Measurements from ENCODE around the gene SEC24D.

SEC24D gene

GRCh38 chr4:118754890-118755289 lies 81.0 kb downstream of the SEC24D start:
- no peaks in the 10 kb centered on the region for H3K4me1 ChIP-seq (ENCODE audit: insufficient read depth, low read length, poor library complexity, severe bottlenecking)

GRCh38 chr4:118753685-118754084 lies 82.2 kb downstream of the SEC24D start:
- Histone ChIP-seq H3K9ac (ENCODE audit: low read depth, low read length, poor library complexity, severe bottlenecking) (no peak overlapping the region), H3K36me3 (ENCODE audit: insufficient read depth, low read length) (peaks cover 47% of the 10 kb centered on the region; the same call in 1 of the 2 replicates), H3K4me2 (ENCODE audit: low read depth, low read length, poor library complexity, severe bottlenecking) (no peak overlapping the region)

More at GRCh38 chr4:118754890-118755289, 81.0 kb downstream of the SEC24D start:
- Histone ChIP-seq H3K4me2 (ENCODE audit: low read depth, low read length, poor library complexity, severe bottlenecking) (no peak overlapping the region), H3K27me3 (ENCODE audit: insufficient read depth, low read length, poor library complexity, severe bottlenecking) (no peaks in the 10 kb centered on the region), H3K4me3 (ENCODE audit: low read length, poor library complexity, severe bottlenecking) (no peak overlapping the region), H3K9me2 (replicated peaks; ENCODE audit: low read depth, low read length) (no peaks in the 10 kb centered on the region), H3K9me3 (ENCODE audit: insufficient read depth, low read depth, low read length) (no peaks in the 10 kb centered on the region), H2AFZ (ENCODE audit: low read length) (no peak overlapping the region), H3F3A (ENCODE audit: low read depth) (no peaks in the 10 kb centered on the region), H3K36me3 (ENCODE audit: insufficient read depth, low read length) (peaks cover 47% of the 10 kb centered on the region; the same call in 1 of the 2 replicates), H4K20me1 (ENCODE audit: insufficient read depth, low read length, poor library complexity, severe bottlenecking) (no peaks in the 10 kb centered on the region), H3K9ac (ENCODE audit: low read depth, low read length, poor library complexity, severe bottlenecking) (no peak overlapping the region), H3K79me2 (ENCODE audit: insufficient read depth, low read length) (no peaks in the 10 kb centered on the region)
- TF ChIP-seq CTCF (conservative IDR thresholded peaks at IDR 0.05; ENCODE audit: low read length) (no peak), EZH2phosphoT487 (IDR thresholded peaks at IDR 0.05; ENCODE audit: borderline replicate concordance) (no peak)

GRCh38 chr4:118753096-118753495 lies 82.8 kb downstream of the SEC24D start:
- Histone ChIP-seq H3K27me3 (ENCODE audit: insufficient read depth, low read length, poor library complexity, severe bottlenecking) (no peaks in the 10 kb centered on the region), H3K9me3 (ENCODE audit: insufficient read depth, low read depth, low read length) (no peaks in the 10 kb centered on the region), H3K9ac (ENCODE audit: low read depth, low read length, poor library complexity, severe bottlenecking) (no peak overlapping the region), H3K79me2 (ENCODE audit: insufficient read depth, low read length) (no peaks in the 10 kb centered on the region), H3K36me3 (ENCODE audit: insufficient read depth, low read length) (peaks cover 47% of the 10 kb centered on the region; the same call in 1 of the 2 replicates), H3K4me1 (ENCODE audit: insufficient read depth, low read length, poor library complexity, severe bottlenecking) (no peaks in the 10 kb centered on the region), H3K4me2 (ENCODE audit: low read depth, low read length, poor library complexity, severe bottlenecking) (no peak overlapping the region), H3K9me2 (replicated peaks; ENCODE audit: low read depth, low read length) (no peaks in the 10 kb centered on the region), H2AFZ (ENCODE audit: low read length) (no peak overlapping the region), H4K20me1 (ENCODE audit: insufficient read depth, low read length, poor library complexity, severe bottlenecking) (no peaks in the 10 kb centered on the region), H3F3A (ENCODE audit: low read depth) (no peaks in the 10 kb centered on the region), H3K4me3 (ENCODE audit: low read length, poor library complexity, severe bottlenecking) (no peak overlapping the region)
- TF ChIP-seq CTCF (conservative IDR thresholded peaks at IDR 0.05; ENCODE audit: low read length) = no peak

More at GRCh38 chr4:118753685-118754084, 82.2 kb downstream of the SEC24D start:
- Histone ChIP-seq H3K27me3 (ENCODE audit: insufficient read depth, low read length, poor library complexity, severe bottlenecking) (no peaks in the 10 kb centered on the region), H2AFZ (ENCODE audit: low read length) (no peak overlapping the region), H3K9me3 (ENCODE audit: insufficient read depth, low read depth, low read length) (no peaks in the 10 kb centered on the region), H3K4me1 (ENCODE audit: insufficient read depth, low read length, poor library complexity, severe bottlenecking) (no peaks in the 10 kb centered on the region), H4K20me1 (ENCODE audit: insufficient read depth, low read length, poor library complexity, severe bottlenecking) (no peaks in the 10 kb centered on the region), H3F3A (ENCODE audit: low read depth) (no peaks in the 10 kb centered on the region), H3K4me3 (ENCODE audit: low read length, poor library complexity, severe bottlenecking) (no peak overlapping the region), H3K9me2 (replicated peaks; ENCODE audit: low read depth, low read length) (no peaks in the 10 kb centered on the region), H3K79me2 (ENCODE audit: insufficient read depth, low read length) (no peaks in the 10 kb centered on the region)
- TF ChIP-seq CTCF (conservative IDR thresholded peaks at IDR 0.05; ENCODE audit: low read length) = no peak
